Activated gamma-delta T cell treated with Interleukin-2 at 50 U/mL for 16 hours (primary cell): ENCODE data around the gene IL4.
"Not testable (repeated sequence)": the region's sequence is repeated elsewhere in the genome, so short reads cannot be mapped to it uniquely, and the experiment has no call there.

Experiments used
- DNase-seq: peaks from one replicate; pipeline ENCODE4 v3.0.0-alpha.2; 2020

The IL4 gene

DNA sequence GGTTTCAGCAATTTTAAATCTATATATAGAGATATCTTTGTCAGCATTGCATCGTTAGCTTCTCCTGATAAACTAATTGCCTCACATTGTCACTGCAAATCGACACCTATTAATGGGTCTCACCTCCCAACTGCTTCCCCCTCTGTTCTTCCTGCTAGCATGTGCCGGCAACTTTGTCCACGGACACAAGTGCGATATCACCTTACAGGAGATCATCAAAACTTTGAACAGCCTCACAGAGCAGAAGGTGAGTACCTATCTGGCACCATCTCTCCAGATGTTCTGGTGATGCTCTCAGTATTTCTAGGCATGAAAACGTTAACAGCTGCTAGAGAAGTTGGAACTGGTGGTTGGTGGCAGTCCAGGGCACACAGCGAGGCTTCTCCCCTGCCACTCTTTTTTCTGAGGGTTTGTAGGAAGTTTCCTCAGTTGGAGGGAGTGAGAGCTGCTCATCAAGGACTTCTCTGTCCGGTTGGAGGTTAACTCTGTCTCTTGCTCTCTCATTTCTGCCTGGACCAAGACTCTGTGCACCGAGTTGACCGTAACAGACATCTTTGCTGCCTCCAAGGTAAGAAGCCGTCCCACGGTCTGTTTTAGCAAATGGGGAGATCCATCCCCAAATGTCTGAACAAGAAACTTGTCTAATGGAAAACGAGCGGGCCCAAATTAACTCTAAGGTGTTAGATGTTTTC is at the start of gene IL4:
Gene IL4, plus strand, starts transcription at position 51 of the 692 bp plus-strand sequence. Its CDS starts 62 bp downstream, at position 113.
- DNase-seq: no peak

DNA sequence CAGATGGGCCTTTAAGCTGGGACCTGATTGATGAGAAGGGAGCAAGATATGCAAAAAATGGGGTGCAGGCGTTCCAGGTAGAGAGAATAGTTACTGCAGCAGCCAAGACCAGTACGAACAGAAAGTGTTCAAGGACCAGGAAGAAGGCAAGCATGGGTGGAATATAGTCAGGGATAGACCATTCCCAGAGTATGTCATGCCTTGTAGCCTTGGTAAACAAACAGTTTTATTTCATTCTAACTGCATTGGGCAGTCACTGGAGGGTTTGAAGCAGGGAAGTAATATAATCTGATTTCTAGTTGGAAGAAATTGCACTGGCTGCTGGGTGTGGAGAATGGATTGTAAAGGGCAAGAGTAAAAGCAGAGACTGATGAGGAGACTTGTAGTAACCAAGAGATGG is 46.3 kb upstream of the IL4 start:
- no peak for DNase-seq

GRCh38 chr5:132628814-132629213 is 45.0 kb upstream of the IL4 start:
- no peak for DNase-seq

DNA sequence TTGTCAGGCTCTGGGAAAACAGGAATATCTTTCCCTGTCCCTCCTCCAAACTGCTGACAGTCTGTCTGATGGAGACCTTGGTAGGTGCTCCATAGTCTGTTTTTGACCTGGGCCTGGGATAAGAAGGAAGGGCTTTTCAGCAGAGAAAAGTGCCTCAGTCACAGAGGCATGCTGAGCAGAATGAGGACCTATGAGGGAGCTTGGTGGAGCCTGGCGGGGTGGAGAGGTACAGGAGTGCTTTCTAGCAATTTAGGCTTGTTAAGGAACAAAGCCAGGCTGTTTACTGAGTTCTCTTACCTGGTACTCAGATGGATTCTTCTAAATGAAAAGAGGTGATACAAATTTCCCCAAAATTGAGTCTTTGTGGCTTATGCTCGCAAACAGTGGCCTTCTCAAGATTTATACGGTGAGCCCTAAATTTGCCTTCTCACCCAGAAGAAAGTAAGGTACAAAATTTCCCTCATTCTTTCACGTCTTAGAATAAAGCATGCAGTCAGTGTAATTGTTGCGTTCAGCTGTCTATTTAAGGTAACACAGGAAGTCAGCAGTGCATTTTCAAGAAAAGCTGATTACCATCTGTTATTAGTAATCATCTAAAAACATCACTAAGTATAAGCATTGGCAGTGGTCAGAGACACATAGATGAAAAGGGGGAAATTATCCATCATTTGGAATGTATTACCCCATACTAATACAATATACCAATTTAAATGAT is 44.4 kb upstream of the IL4 start:
- DNase-seq: no peak

GRCh38 chr5:132633587-132633986 is 40.2 kb upstream of the IL4 start:
- not testable (repeated sequence) for DNase-seq

- no peak for DNase-seq
Observed at GRCh38 chr5:132635873-132636272, 37.9 kb upstream of the IL4 start.

DNA sequence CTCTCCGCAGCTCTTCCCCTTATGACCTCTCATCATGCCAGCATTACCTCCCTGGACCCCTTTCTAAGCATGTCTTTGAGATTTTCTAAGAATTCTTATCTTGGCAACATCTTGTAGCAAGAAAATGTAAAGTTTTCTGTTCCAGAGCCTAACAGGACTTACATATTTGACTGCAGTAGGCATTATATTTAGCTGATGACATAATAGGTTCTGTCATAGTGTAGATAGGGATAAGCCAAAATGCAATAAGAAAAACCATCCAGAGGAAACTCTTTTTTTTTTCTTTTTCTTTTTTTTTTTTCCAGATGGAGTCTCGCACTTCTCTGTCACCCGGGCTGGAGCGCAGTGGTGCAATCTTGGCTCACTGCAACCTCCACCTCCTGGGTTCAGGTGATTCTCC is 36.5 kb upstream of the IL4 start:
- no peak for DNase-seq

DNA sequence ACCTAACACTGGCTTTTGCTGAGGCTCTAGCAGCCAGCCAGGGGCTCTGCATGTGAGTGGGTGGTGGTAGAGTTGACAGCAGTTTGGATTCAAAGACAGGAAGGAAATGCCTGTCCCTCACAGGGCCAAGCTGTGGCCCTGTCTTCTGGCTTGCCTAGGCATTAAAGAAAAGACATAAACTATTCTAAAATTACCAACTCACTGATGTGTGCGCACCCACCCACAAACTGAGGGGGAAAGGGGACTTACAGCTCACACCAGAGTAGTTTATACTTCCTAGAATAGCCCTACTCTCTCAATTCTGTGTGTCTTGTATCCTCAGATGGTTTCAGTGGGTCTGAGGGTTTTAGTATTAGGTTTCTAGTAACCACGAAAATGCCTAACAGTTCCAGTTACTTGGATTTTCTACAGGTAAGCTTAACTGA is 34.1 kb upstream of the IL4 start:
- DNase-seq: no peak

DNA sequence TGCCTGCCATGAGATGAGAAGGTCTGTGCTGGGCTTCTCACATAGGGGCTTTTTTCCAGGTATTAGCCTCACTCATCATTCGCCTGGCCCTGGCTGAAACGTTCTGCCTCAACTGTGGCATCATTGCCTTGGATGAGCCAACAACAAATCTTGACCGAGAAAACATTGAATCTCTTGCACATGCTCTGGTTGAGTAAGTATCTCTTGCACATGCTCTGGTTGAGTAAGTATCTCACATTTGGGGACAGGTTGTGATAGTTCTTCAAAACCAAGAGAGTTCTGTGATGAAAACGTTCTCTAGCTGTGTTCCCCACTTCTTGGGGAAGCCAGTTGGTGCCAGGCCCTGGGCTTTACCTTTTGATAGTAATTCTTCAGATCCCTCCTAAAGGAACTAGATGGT is 33.2 kb upstream of the IL4 start:
- no peak for DNase-seq

DNA sequence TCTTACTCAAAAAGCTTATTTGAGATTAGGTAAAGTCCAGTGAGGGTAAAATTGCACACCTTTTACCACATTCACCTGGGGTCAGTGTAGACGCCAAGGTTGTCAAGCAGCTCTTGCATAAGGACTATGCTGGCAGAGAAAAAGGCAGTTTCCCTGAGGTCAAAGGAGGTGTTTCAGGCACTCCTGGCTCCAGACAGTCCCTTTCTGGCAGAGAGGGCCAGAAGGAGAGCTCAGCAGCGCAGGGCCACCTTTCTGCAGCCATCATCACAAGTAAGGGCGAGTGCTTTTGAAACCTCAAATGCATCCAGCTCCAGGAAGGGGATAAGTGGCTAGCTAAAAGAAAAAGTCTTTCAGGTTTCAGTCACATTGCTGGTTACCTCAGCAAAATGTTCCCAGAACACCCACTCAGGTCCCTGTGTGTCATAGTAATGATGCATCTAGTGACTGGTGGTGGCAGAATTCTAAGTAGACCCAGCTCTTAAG is 32.5 kb upstream of the IL4 start:
- DNase-seq: no peak

DNA sequence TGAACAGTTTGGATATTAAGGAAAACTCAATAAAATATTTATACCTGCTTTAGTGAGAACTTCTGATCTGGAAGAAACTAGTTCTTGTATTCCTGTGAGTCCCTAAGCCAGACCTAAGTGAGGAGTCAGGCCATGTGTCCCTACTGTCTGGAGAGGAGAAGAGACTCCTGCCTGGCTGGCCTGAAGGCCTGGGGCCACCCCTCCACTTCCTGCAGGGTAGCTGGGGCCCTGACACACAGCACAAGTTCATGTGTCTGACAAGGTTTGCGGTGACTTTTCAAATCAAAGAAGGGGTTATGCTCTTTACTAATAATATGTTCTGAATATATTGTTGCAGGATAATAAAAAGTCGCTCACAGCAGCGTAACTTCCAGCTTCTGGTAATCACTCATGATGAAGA is 31.9 kb upstream of the IL4 start:
- no peak for DNase-seq

- no peak for DNase-seq
Observed at GRCh38 chr5:132644177-132644576, 29.6 kb upstream of the IL4 start.

- DNase-seq: no peak
Observed at GRCh38 chr5:132646583-132647266, 27.1 kb upstream of the IL4 start.

- DNase-seq: no peak
Observed at GRCh38 chr5:132647473-132647872, 26.3 kb upstream of the IL4 start.

- no peak for DNase-seq
Observed at GRCh38 chr5:132648355-132648754, 25.4 kb upstream of the IL4 start.

DNA sequence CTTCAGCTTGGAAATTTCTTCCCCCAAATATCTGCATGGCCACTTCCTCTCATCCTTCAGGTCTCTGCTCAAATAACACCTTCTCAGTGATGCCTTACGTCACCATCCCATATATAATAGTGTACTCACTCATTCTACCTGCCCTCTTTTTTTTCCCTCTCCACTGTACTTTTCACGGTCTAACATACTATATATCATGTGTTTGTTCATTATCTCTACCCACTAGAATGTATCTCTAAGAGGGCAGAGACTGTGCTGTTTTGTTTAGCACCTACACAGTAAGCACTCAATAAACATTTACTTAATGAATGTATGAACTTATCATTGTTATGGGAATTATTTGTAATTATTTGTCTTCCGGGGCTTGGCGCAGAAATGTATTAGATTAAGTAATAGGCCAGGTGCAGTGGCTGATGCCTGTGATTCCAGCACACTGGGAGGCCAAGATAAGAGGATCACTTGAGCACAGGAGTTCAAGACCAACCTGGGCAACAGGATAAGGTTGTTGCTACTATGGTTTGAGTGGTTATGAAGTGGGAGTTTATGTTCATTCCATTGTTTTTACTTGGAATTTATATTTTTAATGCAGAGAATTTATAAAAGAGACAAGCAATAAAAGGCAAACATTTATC is 21.8 kb upstream of the IL4 start:
- DNase-seq: no peak

DNA sequence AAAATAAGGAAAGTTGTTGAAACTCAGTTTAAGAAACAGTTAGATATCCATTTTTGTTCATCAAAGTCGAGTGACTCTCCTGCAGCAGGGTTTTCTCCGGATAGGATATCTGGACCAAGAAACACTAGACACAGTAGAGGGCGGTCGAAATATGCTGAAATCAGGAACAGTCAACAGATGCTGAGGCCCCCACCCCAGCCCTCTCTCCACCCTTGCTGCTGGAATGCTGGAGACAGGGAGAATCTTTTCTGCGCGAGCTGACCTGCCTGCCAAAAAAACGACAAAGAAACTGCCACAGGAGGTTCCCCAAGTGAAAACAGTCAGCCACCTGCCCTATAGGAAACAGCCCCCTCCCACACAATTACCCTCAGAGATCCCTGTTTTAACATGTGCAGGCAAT is 20.1 kb upstream of the IL4 start:
- no peak for DNase-seq

GRCh38 chr5:132655821-132656773 is 17.7 kb upstream of the IL4 start:
- peak; percentile 23 for DNase-seq

- no peak for DNase-seq
Observed at GRCh38 chr5:132656774-132657355, 16.9 kb upstream of the IL4 start.

DNA sequence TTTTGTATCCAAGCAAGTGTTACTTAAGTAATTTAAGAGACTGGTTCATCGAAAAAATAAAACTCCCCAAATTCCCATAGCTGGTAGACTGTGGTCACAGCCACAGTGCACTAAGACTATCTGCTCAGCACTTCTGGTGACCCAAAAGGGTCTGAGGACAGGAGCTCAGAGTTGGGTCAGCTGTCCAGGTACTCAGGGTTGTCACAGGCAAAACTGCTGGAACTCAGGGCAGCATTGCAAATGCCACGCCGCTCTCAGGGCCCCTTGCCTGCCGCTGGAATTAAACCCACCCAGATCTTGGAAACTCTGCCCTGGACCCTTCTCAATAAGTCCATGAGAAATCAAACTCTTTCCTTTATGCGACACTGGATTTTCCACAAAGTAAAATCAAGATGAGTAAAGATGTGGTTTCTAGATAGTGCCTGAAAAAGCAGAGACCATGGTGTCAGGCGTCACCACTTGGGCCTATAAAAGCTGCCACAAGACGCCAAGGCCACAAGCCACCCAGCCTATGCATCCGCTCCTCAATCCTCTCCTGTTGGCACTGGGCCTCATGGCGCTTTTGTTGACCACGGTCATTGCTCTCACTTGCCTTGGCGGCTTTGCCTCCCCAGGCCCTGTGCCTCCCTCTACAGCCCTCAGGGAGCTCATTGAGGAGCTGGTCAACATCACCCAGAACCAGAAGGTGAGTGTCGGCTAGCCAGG is 16.0 kb upstream of the IL4 start, which contains the start of gene IL13:
Gene IL13, plus strand, starts transcription at position 498 of the 705 bp plus-strand sequence. Its CDS starts 14 bp downstream, at position 512.
- no peak for DNase-seq
